HG03342 (cell line): ENCODE results near the gene ERBB4.

ENCODE experiments used
- ATAC-seq: cut with Tn5 transposase; IDR thresholded peaks from one replicate; pipeline ENCODE4 v1.9.1; 2021; ENCODE audit warnings: mild to moderate bottlenecking, moderate library complexity; ENCODE audit not compliant: unreplicated experiment

ERBB4 gene

GRCh38 chr2:211498551-211499205, 1039.9 kb downstream of the ERBB4 start:
- ATAC-seq: no peak

DNA sequence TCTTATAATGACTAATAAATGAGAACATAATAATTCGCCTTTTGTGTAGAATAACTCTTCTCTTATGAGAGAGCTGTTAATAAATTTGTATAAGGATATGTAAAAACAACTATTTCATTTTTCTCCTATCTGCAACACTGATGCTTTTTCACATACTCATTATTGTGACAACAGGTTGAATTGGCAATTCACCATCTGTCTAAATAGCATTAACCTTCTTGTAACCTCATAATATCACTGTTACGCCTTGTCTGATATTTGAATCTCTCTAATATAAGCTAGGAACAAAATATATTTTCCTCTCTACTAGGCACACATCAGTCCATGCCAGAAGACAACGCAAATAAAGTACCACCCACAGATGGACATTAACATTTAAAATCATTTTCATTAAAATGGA, 1043.3 kb downstream of the ERBB4 start:
- no peak for ATAC-seq

- no peak for ATAC-seq
Observed at GRCh38 chr2:211494536-211494935, 1044.1 kb downstream of the ERBB4 start.

- ATAC-seq: no peak
Observed at GRCh38 chr2:211494085-211494484, 1044.5 kb downstream of the ERBB4 start.

DNA sequence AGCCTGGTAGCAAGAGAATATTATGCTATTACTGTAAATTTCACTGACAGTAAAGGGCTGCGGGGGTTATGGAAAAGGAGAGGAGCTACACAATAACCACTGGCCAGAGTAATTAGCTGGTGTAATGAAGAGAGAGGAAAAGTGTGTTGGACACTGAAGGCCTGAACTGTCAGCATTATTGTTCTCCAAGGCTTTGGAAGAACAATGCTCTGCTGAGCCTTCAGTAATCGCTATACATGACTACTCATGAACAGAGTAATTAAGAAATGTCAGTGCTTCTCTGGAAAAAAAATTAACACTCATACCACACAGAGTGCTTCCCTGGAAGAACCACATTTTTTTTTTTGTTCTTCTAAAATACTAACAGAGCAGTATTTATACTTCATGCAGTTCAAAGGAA, 1050.9 kb downstream of the ERBB4 start:
- no peak for ATAC-seq

DNA sequence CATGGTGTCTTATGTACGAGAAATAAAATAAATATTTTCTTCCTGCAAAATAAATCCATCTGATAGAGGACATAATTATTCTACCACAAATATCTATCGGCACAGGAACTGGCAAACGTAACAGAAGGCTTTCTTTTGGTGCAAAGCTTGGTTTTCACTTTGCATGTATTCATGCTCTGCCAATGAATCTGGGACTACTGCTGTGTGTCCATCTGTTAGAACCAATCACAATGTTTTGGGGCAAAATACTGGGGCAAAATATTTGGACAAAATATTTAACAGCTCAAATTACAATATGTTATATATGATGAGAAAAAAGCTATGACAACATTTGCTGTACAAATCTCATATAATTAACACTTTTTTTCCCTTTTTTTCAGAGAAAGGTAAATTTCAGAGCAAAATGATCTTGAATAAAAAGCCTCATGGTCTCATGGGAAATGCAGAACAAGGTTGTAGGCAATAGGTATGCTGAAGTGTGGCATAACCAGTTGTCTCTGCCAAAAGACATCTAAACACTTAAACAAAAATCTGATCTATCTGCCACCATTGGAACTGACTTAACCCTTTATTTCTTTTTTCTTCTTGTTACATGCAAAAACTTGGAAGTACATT, 1059.0 kb downstream of the ERBB4 start:
- no peak for ATAC-seq

- no peak for ATAC-seq
Observed at GRCh38 chr2:211477537-211478275, 1060.9 kb downstream of the ERBB4 start.

- no peak for ATAC-seq
Observed at GRCh38 chr2:211473116-211473515, 1065.5 kb downstream of the ERBB4 start.

- no peak for ATAC-seq
Observed at GRCh38 chr2:211469664-211470059, 1068.9 kb downstream of the ERBB4 start.

- no peak for ATAC-seq
Observed at GRCh38 chr2:211468877-211469663, 1069.5 kb downstream of the ERBB4 start.

DNA sequence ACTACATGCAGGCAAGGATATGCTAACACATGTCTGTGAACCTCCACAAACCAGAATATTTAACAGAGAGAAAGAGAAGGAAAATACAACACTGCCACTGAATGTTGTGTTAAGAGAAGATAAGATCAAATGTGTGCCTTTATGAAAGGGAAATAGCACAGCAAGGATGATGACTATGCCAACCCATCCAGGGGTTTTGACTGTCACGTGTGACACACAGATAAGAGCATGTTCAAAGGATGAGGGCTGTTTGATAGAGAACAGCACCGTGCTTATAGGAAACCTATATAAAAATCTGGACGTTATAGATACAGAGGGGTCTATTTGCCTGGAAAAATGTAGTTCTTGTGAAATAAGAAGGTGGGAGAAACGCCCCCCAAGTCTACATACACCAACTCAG, 1070.4 kb downstream of the ERBB4 start:
- no peak for ATAC-seq

DNA sequence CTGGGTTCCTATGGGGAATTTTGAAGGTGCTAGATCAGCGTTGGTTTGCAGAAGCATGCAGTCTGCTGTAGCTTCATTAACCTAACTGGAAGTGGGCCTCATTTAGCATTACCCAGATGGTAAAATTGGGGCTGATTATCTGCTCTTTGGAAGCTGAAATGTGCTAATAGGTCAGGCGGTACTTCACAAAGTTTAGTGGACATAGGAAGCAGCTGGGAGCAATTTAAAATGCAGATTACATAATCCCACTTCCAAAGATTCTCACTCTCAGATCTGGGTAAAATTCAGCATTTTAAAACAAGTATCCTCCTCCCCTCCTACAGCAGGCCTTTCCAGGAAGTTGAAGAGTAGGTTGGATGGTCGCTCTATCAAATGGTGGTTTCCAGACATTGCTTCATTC, 1075.2 kb downstream of the ERBB4 start:
- no peak for ATAC-seq

GRCh38 chr2:211458974-211459373, 1079.6 kb downstream of the ERBB4 start:
- no peak for ATAC-seq

- ATAC-seq: no peak
Observed at GRCh38 chr2:211457325-211457724, 1081.3 kb downstream of the ERBB4 start.

GRCh38 chr2:211455216-211455841, 1083.3 kb downstream of the ERBB4 start:
- peak; percentile 81 for ATAC-seq

- no peak for ATAC-seq
Observed at GRCh38 chr2:211454679-211455078, 1083.9 kb downstream of the ERBB4 start.

- no peak for ATAC-seq
Observed at GRCh38 chr2:211453311-211453887, 1085.2 kb downstream of the ERBB4 start.

- no peak for ATAC-seq
Observed at GRCh38 chr2:211451642-211452041, 1087.0 kb downstream of the ERBB4 start.

- ATAC-seq: peak; percentile 45
Observed at GRCh38 chr2:211449819-211450218, 1088.8 kb downstream of the ERBB4 start.

- ATAC-seq: no peak
Observed at GRCh38 chr2:211447548-211447947, 1091.1 kb downstream of the ERBB4 start.

DNA sequence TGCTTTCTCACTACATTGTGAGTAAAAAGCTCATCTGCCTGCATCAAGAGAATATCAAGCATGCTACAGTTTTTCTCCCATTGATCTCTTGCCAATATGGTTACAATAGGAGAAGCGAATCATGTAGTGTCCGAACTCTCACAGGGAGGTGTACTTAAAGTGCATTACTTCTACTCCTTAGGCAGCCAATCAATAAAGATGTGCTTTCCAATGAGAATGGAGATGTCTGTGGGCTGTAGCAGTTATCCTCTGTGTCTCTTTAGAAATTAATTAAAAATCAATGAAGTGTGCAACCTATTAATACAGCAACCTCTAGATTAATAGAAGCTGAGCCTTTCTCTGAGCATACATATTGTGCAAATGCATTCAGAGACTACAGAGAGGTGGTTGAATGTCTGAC, 1098.5 kb downstream of the ERBB4 start:
- no peak for ATAC-seq
